Measurements from ENCODE around the gene DPP6. TPM values are rescaled to one million over a fixed set of nuclear protein-coding genes. Genes with fewer than 3 reads are reported as not detected.
"Not testable (repeated sequence)": the region's sequence is repeated elsewhere in the genome, so short reads cannot be mapped to it uniquely, and the experiment has no call there.

Gene DPP6
- total RNA-seq, 3 donors from 2014 or later (not counting 1 experiment from before 2014, with no cell fraction given) = not detected

- Mint-ChIP-seq H3K36me3 (no peaks in the 10 kb centered on the region), H3K27ac (no peak overlapping the region), H3K4me1 (peaks cover 0 to 3% of the 10 kb centered on the region in 2 donors), H3K4me3 (no peak overlapping the region), H3K9me3 (no peaks in the 10 kb centered on the region), H3K27me3 (ENCODE audit: low read depth in 2 of 2) (peaks cover 15 to 16% of the 10 kb centered on the region in 2 donors)
- peaks cover 10% of the 10 kb centered on the region for H3K4me1 ChIP-seq (ENCODE audit: control insufficient read depth, insufficient read depth, low read length)
- no peaks in the 10 kb centered on the region for H3K9me3 ChIP-seq (ENCODE audit: control insufficient read depth, insufficient read depth, low read length)
- no peak for TF ChIP-seq CTCF (IDR thresholded peaks at IDR 0.05)
- intact Hi-C loops (cut with micrococcal nuclease) = no loop called here
- DNase-seq (no peak), ATAC-seq (no peak)
- 82% methylated on average over 6 of the region's 6 CpGs for WGBS (ENCODE audit: insufficient coverage)
- no peak overlapping the region for H3K4me3 ChIP-seq (ENCODE audit: low read length)
- no peak overlapping the region for H3K27ac ChIP-seq (ENCODE audit: low read length)
- H3K27me3 ChIP-seq (ENCODE audit: control insufficient read depth, insufficient read depth, low read length) = peaks cover 5% of the 10 kb centered on the region
- no peaks in the 10 kb centered on the region for H3K36me3 ChIP-seq (ENCODE audit: control insufficient read depth, insufficient read depth, low read length)
These were observed 866.5 kb downstream of the DPP6 start for GRCh38 chr7:154918741-154919140.

- Histone ChIP-seq H3K9me3 (ENCODE audit: control insufficient read depth, insufficient read depth, low read length) (no peaks in the 10 kb centered on the region), H3K4me3 (ENCODE audit: low read length) (no peak overlapping the region), H3K27ac (ENCODE audit: low read length) (no peak overlapping the region), H3K4me1 (ENCODE audit: control insufficient read depth, insufficient read depth, low read length) (peaks cover 2% of the 10 kb centered on the region), H3K27me3 (ENCODE audit: control insufficient read depth, insufficient read depth, low read length) (peaks cover 5% of the 10 kb centered on the region), H3K36me3 (ENCODE audit: control insufficient read depth, insufficient read depth, low read length) (no peaks in the 10 kb centered on the region)
- ATAC-seq (no peak), DNase-seq (no peak)
- Mint-ChIP-seq H3K4me3 (no peak overlapping the region), H3K27ac (no peak overlapping the region), H3K36me3 (no peaks in the 10 kb centered on the region), H3K4me1 (no peaks in the 10 kb centered on the region), H3K9me3 (no peaks in the 10 kb centered on the region), H3K27me3 (ENCODE audit: low read depth in 2 of 2) (peaks cover 12 to 16% of the 10 kb centered on the region in 2 donors)
- TF ChIP-seq CTCF (IDR thresholded peaks at IDR 0.05) = no peak
- 65% methylated on average over 11 of the region's 11 CpGs for WGBS (ENCODE audit: insufficient coverage)
- intact Hi-C loops (cut with micrococcal nuclease) = no loop called here
These were observed 867.4 kb downstream of the DPP6 start for GRCh38 chr7:154919344-154920225.

- H3K27ac Mint-ChIP-seq; H3K4me1 Mint-ChIP-seq; H3K9me3 Mint-ChIP-seq; H3K36me3 Mint-ChIP-seq; H3K27ac ChIP-seq (ENCODE audit: low read length); H3K4me3 Mint-ChIP-seq; H3K36me3 ChIP-seq (ENCODE audit: control insufficient read depth, insufficient read depth, low read length); H3K4me3 ChIP-seq (ENCODE audit: low read length); H3K27me3 Mint-ChIP-seq (ENCODE audit: low read depth in 2 of 2); H3K27me3 ChIP-seq (ENCODE audit: control insufficient read depth, insufficient read depth, low read length); H3K9me3 ChIP-seq (ENCODE audit: control insufficient read depth, insufficient read depth, low read length); intact Hi-C loops (cut with micrococcal nuclease); DNase-seq; ATAC-seq; H3K4me1 ChIP-seq (ENCODE audit: control insufficient read depth, insufficient read depth, low read length): not testable (repeated sequence)
- 93% methylated on average over 1 of the region's 2 CpGs for whole genome bisulfite sequencing (ENCODE audit: insufficient coverage)
These were observed 870.3 kb downstream of the DPP6 start for GRCh38 chr7:154922472-154922871.

- peaks cover 0 to 5% of the 10 kb centered on the region in 2 donors for H3K27me3 Mint-ChIP-seq (ENCODE audit: low read depth in 2 of 2)
- peak overlapping the region; percentile 99 for H3K27ac Mint-ChIP-seq
- Histone ChIP-seq H3K27me3 (ENCODE audit: control insufficient read depth, insufficient read depth, low read length) (no peaks in the 10 kb centered on the region), H3K36me3 (ENCODE audit: control insufficient read depth, insufficient read depth, low read length) (no peaks in the 10 kb centered on the region), H3K4me3 (ENCODE audit: low read length) (peak overlapping the region; percentile 55), H3K27ac (ENCODE audit: low read length) (peak overlapping the region; percentile 89), H3K4me1 (ENCODE audit: control insufficient read depth, insufficient read depth, low read length) (peaks cover 13% of the 10 kb centered on the region), H3K9me3 (ENCODE audit: control insufficient read depth, insufficient read depth, low read length) (no peaks in the 10 kb centered on the region)
- WGBS (ENCODE audit: insufficient coverage) = 0% methylated on average over 5 of the region's 5 CpGs
- no peaks in the 10 kb centered on the region for H3K36me3 Mint-ChIP-seq
- peaks cover 24 to 33% of the 10 kb centered on the region in 2 donors for H3K4me1 Mint-ChIP-seq
- DNase-seq (peak; percentile 60 to 91), ATAC-seq (peak; percentile 55 to 62 (median 61))
- TF ChIP-seq CTCF (IDR thresholded peaks at IDR 0.05) = peak; percentile 79
- H3K9me3 Mint-ChIP-seq = no peaks in the 10 kb centered on the region
- intact Hi-C loops (cut with micrococcal nuclease) = loop anchor here (1.0 to 5.0 kb wide), 7 partner anchors 26 to 418 kb away; partner anchors contain the start of gene PAXIP1
- H3K4me3 Mint-ChIP-seq = peak overlapping the region; percentile 99
These were observed 875.5 kb downstream of the DPP6 start for GRCh38 chr7:154927624-154928125.

Data from natural killer cell (primary cell).